ENCODE results near the gene CHD9NB.
"Not testable (repeated sequence)": the region's sequence is repeated elsewhere in the genome, so short reads cannot be mapped to it uniquely, and the experiment has no call there.

The CHD9NB gene

DNA sequence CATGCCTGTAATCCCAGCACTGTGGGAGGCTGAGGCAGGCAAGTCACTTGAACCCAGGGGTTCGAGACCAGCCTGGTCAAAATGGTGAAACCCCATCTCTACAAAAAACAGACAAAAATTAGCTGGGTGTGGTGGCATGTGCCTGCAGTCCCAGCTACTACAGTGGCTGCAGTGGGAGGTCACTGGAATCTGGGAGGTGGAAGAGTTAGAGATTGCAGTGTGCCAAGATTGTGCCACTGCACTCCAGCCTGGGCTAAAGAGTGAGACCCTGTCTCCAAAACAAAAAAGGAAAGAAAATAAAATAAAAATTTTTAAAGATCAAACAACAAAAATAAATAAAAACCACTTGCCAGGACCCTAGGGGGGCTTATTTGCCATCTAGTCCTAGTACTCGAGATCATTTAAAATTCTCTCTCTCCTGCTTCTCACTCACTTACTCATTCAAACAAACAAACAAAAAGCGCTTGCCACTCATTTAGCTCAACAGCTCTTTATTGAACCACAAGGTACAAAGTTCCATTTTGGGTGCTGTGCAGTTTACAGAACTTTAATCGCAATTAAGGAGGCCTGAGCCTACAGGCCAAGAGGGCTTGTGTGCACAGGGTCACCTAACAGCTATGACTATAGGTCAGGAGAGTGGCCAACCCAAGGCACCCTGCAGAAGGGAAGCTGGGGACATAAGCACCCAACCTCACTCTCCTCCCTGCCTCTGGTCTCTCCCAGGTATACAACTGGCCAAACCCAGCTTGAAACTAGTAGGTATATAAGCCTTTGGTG lies 4.4 kb downstream of the CHD9NB start:
- TF ChIP-seq, protein P1, sequence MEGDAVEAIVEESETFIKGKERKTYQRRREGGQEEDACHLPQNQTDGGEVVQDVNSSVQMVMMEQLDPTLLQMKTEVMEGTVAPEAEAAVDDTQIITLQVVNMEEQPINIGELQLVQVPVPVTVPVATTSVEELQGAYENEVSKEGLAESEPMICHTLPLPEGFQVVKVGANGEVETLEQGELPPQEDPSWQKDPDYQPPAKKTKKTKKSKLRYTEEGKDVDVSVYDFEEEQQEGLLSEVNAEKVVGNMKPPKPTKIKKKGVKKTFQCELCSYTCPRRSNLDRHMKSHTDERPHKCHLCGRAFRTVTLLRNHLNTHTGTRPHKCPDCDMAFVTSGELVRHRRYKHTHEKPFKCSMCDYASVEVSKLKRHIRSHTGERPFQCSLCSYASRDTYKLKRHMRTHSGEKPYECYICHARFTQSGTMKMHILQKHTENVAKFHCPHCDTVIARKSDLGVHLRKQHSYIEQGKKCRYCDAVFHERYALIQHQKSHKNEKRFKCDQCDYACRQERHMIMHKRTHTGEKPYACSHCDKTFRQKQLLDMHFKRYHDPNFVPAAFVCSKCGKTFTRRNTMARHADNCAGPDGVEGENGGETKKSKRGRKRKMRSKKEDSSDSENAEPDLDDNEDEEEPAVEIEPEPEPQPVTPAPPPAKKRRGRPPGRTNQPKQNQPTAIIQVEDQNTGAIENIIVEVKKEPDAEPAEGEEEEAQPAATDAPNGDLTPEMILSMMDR (IDR thresholded peaks at IDR 0.05; ENCODE audit: low read depth, low read length, missing control alignments), result no peak
- no peak for DNase-seq (ENCODE audit: low read depth)
- H3K4me3 ChIP-seq (ENCODE audit: low read depth, low read length), result no peak overlapping the region

DNA sequence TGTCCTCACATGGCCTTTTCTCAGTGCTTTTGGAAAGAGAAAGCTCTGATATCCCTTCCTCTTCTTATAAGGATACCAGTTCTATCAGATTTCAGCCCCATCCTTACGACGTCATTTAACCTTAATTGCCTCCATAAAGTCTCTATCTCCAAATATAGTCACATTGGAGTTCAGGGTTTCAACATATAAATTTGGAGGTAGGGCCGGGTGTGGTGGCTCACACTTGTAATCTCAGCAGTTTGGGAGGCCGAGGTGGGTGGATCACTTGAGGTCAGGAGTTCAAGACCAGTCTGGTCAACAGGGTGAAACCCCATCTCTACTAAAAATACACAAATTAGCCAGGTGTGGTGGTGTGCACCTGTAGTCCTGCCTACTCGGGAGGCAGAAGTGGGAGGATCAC lies 5.2 kb downstream of the CHD9NB start:
- not testable (repeated sequence) for DNase-seq (ENCODE audit: low read depth); H3K4me3 ChIP-seq (ENCODE audit: low read depth, low read length)

DNA sequence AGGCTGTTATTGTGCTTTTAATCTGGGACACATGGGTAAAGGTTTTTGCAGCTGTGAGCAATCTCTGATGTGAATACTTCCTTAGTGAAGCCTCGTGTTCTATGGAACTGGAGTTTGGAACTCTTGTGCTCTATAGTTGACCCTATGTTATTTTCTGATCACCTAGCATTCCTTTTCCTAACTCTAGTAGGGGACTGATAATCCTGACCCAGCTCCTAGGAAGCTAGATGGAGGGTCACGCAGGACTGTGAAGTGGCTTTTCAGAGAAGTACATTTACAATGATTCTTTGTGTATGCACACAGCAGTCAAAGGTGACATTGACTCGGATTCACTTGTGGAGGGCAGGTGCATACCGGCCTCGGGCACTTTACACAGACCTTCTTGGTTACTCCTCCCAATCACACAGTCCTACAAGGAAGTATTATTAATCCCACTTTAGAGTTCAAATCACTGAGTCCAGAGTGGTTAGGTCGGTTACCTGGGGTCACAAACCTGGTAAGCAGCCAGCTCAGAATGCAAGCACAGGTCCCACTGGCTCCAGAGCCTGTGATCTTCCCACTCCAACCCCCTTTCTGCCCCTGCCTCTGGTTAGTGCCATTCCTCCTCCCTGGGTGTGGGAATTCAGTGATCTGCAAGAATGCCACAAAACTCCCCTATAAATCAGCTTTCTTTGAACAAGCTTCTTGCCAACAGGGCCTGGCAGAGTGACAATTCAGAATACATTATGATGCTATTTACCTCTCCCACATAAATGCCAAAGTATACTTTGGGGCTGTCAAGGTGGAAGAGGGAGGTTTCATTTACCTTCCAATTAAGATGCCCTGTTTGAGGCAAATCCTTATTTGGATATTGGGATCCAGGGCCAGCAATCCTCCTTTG lies 7.1 kb downstream of the CHD9NB start:
- TF ChIP-seq, protein P1 (IDR thresholded peaks at IDR 0.05; ENCODE audit: low read depth, low read length, missing control alignments), result no peak
- H3K4me3 ChIP-seq (ENCODE audit: low read depth, low read length), result no peak overlapping the region
- DNase-seq (ENCODE audit: low read depth), result no peak

DNA sequence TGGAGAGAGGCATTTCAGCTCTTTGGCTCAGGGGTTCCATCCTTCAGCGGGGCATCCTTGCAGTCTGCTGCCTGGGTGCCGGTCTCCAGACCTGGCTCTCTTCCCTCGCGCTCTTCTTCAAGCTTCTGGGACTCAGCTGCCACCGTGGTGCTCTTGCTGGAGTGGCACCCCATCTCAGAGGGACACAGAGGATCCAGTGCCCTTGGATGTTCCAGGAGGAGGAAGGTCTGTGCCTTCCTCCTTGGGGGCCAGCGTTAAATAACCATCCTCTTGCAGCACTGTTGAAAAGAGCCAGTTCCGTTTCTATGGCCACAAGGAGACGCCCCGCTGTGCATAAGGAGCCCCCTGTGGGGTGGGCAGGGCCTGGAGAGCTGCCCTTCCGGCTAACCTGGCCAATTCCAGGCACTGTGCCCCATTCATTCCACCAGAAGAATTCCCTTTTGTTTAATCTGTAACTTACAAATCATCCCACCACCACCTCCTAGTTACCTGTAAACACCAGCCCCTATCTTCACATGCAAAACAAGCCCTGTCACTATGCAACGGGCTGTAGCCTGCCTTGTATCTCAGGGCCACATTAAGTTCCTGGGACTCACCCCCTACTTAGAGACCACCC lies 8.6 kb downstream of the CHD9NB start:
- H3K4me3 ChIP-seq (ENCODE audit: low read depth, low read length), result no peak overlapping the region
- TF ChIP-seq, protein P1 (IDR thresholded peaks at IDR 0.05; ENCODE audit: low read depth, low read length, missing control alignments), result no peak
- DNase-seq (ENCODE audit: low read depth), result no peak

DNA sequence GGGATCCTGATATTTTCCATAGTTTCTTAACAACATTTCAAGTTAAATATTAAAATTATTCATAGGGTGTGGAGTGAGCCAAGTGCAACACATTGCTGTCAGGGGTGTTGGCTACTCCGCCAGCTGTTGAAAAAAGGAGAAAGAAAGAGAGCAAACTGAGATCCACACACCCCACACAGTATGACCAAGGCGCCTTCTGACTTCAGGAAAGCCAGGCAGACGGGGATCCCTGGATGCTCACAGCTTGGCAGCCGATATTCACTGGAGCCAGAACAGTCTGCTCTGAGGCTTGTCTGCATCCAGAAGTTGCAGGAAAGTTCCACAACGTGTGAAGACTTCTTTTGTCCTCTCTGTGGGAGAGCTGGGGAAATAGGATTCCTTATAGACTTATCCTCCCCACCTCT lies 9.3 kb downstream of the CHD9NB start:
- DNase-seq (ENCODE audit: low read depth), result no peak

DNA sequence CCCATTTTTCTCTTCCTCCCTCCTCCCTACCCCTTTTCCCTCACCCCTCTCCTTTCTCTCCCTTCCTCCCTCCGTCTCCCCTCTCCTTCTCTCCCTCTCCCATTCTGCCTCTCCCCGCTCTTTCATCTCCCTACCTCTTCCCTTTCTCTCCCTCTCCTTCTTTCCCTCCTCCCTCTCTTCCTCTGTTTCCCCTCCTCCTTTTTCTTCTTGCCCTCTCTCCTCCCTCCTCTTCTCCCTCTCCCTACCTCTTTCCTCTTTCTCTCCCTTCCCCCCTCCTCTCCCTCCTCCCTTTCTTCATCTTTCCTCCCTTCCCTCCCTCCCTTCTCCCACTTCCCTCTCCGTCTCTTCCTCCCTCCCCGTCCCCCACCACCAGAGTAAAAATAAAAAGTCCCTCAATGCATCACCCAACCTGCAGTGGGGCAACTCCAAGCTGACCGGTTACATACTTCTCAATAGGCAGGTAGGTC lies 10.4 kb downstream of the CHD9NB start:
- H3K4me3 ChIP-seq (ENCODE audit: low read depth, low read length), result no peak overlapping the region
- DNase-seq (ENCODE audit: low read depth), result no peak
- TF ChIP-seq, protein P1 (IDR thresholded peaks at IDR 0.05; ENCODE audit: low read depth, low read length, missing control alignments), result no peak

More for the DNA sequence above, 9.3 kb downstream of the CHD9NB start:
- TF ChIP-seq, protein P1 (IDR thresholded peaks at IDR 0.05; ENCODE audit: low read depth, low read length, missing control alignments), result no peak
- H3K4me3 ChIP-seq (ENCODE audit: low read depth, low read length), result no peak overlapping the region
